ENCODE measurements around the gene OR10Z1.

Gene OR10Z1

GRCh38 chr1:158611916-158612315 lies 6.8 kb downstream of the OR10Z1 start:
- no peak overlapping the region for H2AFZ ChIP-seq (ENCODE audit: low read length)
- no peaks in the 10 kb centered on the region for H3K79me2 ChIP-seq (ENCODE audit: insufficient read depth, low read length)
- TF ChIP-seq EZH2 (IDR thresholded peaks at IDR 0.05; ENCODE audit: borderline replicate concordance, low read length), result no peak
- TF ChIP-seq, protein P1, sequence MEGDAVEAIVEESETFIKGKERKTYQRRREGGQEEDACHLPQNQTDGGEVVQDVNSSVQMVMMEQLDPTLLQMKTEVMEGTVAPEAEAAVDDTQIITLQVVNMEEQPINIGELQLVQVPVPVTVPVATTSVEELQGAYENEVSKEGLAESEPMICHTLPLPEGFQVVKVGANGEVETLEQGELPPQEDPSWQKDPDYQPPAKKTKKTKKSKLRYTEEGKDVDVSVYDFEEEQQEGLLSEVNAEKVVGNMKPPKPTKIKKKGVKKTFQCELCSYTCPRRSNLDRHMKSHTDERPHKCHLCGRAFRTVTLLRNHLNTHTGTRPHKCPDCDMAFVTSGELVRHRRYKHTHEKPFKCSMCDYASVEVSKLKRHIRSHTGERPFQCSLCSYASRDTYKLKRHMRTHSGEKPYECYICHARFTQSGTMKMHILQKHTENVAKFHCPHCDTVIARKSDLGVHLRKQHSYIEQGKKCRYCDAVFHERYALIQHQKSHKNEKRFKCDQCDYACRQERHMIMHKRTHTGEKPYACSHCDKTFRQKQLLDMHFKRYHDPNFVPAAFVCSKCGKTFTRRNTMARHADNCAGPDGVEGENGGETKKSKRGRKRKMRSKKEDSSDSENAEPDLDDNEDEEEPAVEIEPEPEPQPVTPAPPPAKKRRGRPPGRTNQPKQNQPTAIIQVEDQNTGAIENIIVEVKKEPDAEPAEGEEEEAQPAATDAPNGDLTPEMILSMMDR (IDR thresholded peaks at IDR 0.05; ENCODE audit: low read length), result no peak
- H3F3A ChIP-seq (ENCODE audit: insufficient read depth, low read length), result no peaks in the 10 kb centered on the region
- no peak overlapping the region for H3K27ac ChIP-seq (ENCODE audit: low read depth, low read length, poor library complexity, severe bottlenecking)
- H4K20me1 ChIP-seq (ENCODE audit: insufficient read depth, low read length), result no peaks in the 10 kb centered on the region
- H3K4me3 ChIP-seq (ENCODE audit: low read depth, low read length, poor library complexity, severe bottlenecking), result no peak overlapping the region
- no peaks in the 10 kb centered on the region for H3K9me2 ChIP-seq (ENCODE audit: low read depth, low read length)
- H3K4me1 ChIP-seq (ENCODE audit: insufficient read depth, low read length, severe bottlenecking), result no peaks in the 10 kb centered on the region
- H3K9me3 ChIP-seq (ENCODE audit: low read length), result no peaks in the 10 kb centered on the region
- H3K4me2 ChIP-seq (ENCODE audit: low read length), result no peak overlapping the region
- no peak overlapping the region for H3K9ac ChIP-seq (ENCODE audit: low read length)
- no peaks in the 10 kb centered on the region for H3K36me3 ChIP-seq (ENCODE audit: insufficient read depth, low read length)
- no peaks in the 10 kb centered on the region for H3K27me3 ChIP-seq (ENCODE audit: insufficient read depth, low read length)

GRCh38 chr1:158613764-158614163 lies 8.7 kb downstream of the OR10Z1 start:
- H3K9ac ChIP-seq (ENCODE audit: low read length), result no peak overlapping the region
- no peak overlapping the region for H3K4me3 ChIP-seq (ENCODE audit: low read depth, low read length, poor library complexity, severe bottlenecking)
- no peak overlapping the region for H2AFZ ChIP-seq (ENCODE audit: low read length)
- H4K20me1 ChIP-seq (ENCODE audit: insufficient read depth, low read length), result no peaks in the 10 kb centered on the region
- no peak for TF ChIP-seq EZH2 (IDR thresholded peaks at IDR 0.05; ENCODE audit: borderline replicate concordance, low read length)
- TF ChIP-seq, protein P1 (IDR thresholded peaks at IDR 0.05; ENCODE audit: low read length), result no peak
- H3K4me2 ChIP-seq (ENCODE audit: low read length), result no peak overlapping the region
- H3K36me3 ChIP-seq (ENCODE audit: insufficient read depth, low read length), result no peaks in the 10 kb centered on the region
- H3K79me2 ChIP-seq (ENCODE audit: insufficient read depth, low read length), result no peaks in the 10 kb centered on the region
- H3K9me2 ChIP-seq (ENCODE audit: low read depth, low read length), result no peaks in the 10 kb centered on the region
- no peaks in the 10 kb centered on the region for H3K9me3 ChIP-seq (ENCODE audit: low read length)
- H3K27ac ChIP-seq (ENCODE audit: low read depth, low read length, poor library complexity, severe bottlenecking), result no peak overlapping the region
- no peaks in the 10 kb centered on the region for H3K4me1 ChIP-seq (ENCODE audit: insufficient read depth, low read length, severe bottlenecking)
- H3F3A ChIP-seq (ENCODE audit: insufficient read depth, low read length), result no peaks in the 10 kb centered on the region
- no peaks in the 10 kb centered on the region for H3K27me3 ChIP-seq (ENCODE audit: insufficient read depth, low read length)

- no peak overlapping the region for H2AFZ ChIP-seq (ENCODE audit: low read length)
- H3K4me2 ChIP-seq (ENCODE audit: low read length), result no peak overlapping the region
- no peak for TF ChIP-seq EZH2 (IDR thresholded peaks at IDR 0.05; ENCODE audit: borderline replicate concordance, low read length)
- TF ChIP-seq, protein P1 (IDR thresholded peaks at IDR 0.05; ENCODE audit: low read length), result no peak
- H3K9me3 ChIP-seq (ENCODE audit: low read length), result no peaks in the 10 kb centered on the region
- no peak overlapping the region for H3K9ac ChIP-seq (ENCODE audit: low read length)
- H3K27me3 ChIP-seq (ENCODE audit: insufficient read depth, low read length), result no peaks in the 10 kb centered on the region
- no peak overlapping the region for H3K4me3 ChIP-seq (ENCODE audit: low read depth, low read length, poor library complexity, severe bottlenecking)
- no peaks in the 10 kb centered on the region for H3K9me2 ChIP-seq (ENCODE audit: low read depth, low read length)
- no peaks in the 10 kb centered on the region for H4K20me1 ChIP-seq (ENCODE audit: insufficient read depth, low read length)
- no peaks in the 10 kb centered on the region for H3K79me2 ChIP-seq (ENCODE audit: insufficient read depth, low read length)
- no peaks in the 10 kb centered on the region for H3K4me1 ChIP-seq (ENCODE audit: insufficient read depth, low read length, severe bottlenecking)
- H3K27ac ChIP-seq (ENCODE audit: low read depth, low read length, poor library complexity, severe bottlenecking), result no peak overlapping the region
- no peaks in the 10 kb centered on the region for H3K36me3 ChIP-seq (ENCODE audit: insufficient read depth, low read length)
- no peaks in the 10 kb centered on the region for H3F3A ChIP-seq (ENCODE audit: insufficient read depth, low read length)
Observed at GRCh38 chr1:158638146-158638545, 33.1 kb downstream of the OR10Z1 start.

All from OCI-LY1 (cell line).